ENCODE measurements around the gene SERPINB6. TPM values are rescaled to one million over a fixed set of nuclear protein-coding genes. Genes with fewer than 3 reads are reported as not detected.
A peak's percentile ranks its signal among the peaks of the same experiment; 100 is the strongest.
"Not testable (repeated sequence)": the region's sequence is repeated elsewhere in the genome, so short reads cannot be mapped to it uniquely, and the experiment has no call there.

SERPINB6 gene
- total and polyA plus RNA-seq, 2 of the 4 experiments (the other 2 are of a cell fraction), result 37.1 to 91.1 TPM

- H4K5ac ChIP-seq (ENCODE audit: low read depth, low read length); H3K18ac ChIP-seq (ENCODE audit: low read depth, low read length); BruUV-seq (replicated peaks); H3K4me3 ChIP-seq (ENCODE audit: insufficient read depth, low read depth, low read length); H3K23ac ChIP-seq (ENCODE audit: low read depth, low read length); H3K14ac ChIP-seq (replicated peaks; ENCODE audit: low read depth, low read length); H4K8ac ChIP-seq (ENCODE audit: low read depth in 2 of 2, low read length in 2 of 2); H3K4ac ChIP-seq (ENCODE audit: low read depth, low read length); H3K4me1 ChIP-seq (ENCODE audit: control insufficient read depth, insufficient read depth, low read length); H3K56ac ChIP-seq (ENCODE audit: extremely low read depth, insufficient read depth, low read length); H3K27me3 ChIP-seq (ENCODE audit: control insufficient read depth, insufficient read depth, low read length); H2BK5ac ChIP-seq (ENCODE audit: low read depth, low read length, poor library complexity, severe bottlenecking); H3K9me1 ChIP-seq (ENCODE audit: insufficient read depth, low read length); H3K27ac ChIP-seq (ENCODE audit: insufficient read depth, low read length); H3K9me3 ChIP-seq (ENCODE audit: control insufficient read depth, insufficient read depth, low read length); H2BK120ac ChIP-seq (ENCODE audit: low read depth, low read length); DNase-seq; H2AK5ac ChIP-seq (ENCODE audit: low read depth, low read length); H4K91ac ChIP-seq (ENCODE audit: insufficient read depth, low read depth, low read length); H4K20me1 ChIP-seq (ENCODE audit: insufficient read depth, low read length); H2BK15ac ChIP-seq (ENCODE audit: low read depth, low read length); H3K36me3 ChIP-seq (ENCODE audit: control insufficient read depth, insufficient read depth, low read length); dilution Hi-C loops (cut with HindIII; ENCODE audit: low sequenced_read_pairs, unreplicated experiment); H2BK20ac ChIP-seq (ENCODE audit: low read depth, low read length); CTCF ChIA-PET; POLR2A ChIA-PET (ENCODE audit: unreplicated experiment); H3K9ac ChIP-seq (ENCODE audit: low read depth, low read length): not testable (repeated sequence)
- WGBS, 2 experiments (ENCODE audit: extremely low coverage in 2 of 2, insufficient read length in 1 of 2), result 0% methylated on average over 1 of the region's 16 CpGs; no CpG with 5 or more reads in 1 of the 2 experiments
- in situ Hi-C loops (cut with MboI; ENCODE audit: low sequenced_read_pairs), result loop anchor here (10.0 kb wide), 2 partner anchors 56 to 256 kb away; partner anchors contain the start of gene PSMG4
- intact Hi-C loops (cut with micrococcal nuclease), result loop anchor here (5.0 kb wide), 1 partner anchor 734 kb away; no protein-coding TSS in a partner anchor
- Histone ChIP-seq H3K79me1 (ENCODE audit: low read depth in 1 of 2, low read length in 2 of 2) (peaks cover 0 to 16% of the 10 kb centered on the region in 2 experiments; a peak in 2 of 4 replicates), H3K4me2 (ENCODE audit: low read depth, low read length) (peak overlapping the region; percentile 89), H2AK9ac (replicated peaks; ENCODE audit: low read depth, low read length, poor library complexity) (peak overlapping the region; percentile 42), H2AFZ (replicated peaks; ENCODE audit: low read length, poor library complexity) (peak overlapping the region; percentile 100)
- peak; percentile 62 for ATAC-seq (ENCODE audit: low read depth)
- TF ChIP-seq, protein P1, sequence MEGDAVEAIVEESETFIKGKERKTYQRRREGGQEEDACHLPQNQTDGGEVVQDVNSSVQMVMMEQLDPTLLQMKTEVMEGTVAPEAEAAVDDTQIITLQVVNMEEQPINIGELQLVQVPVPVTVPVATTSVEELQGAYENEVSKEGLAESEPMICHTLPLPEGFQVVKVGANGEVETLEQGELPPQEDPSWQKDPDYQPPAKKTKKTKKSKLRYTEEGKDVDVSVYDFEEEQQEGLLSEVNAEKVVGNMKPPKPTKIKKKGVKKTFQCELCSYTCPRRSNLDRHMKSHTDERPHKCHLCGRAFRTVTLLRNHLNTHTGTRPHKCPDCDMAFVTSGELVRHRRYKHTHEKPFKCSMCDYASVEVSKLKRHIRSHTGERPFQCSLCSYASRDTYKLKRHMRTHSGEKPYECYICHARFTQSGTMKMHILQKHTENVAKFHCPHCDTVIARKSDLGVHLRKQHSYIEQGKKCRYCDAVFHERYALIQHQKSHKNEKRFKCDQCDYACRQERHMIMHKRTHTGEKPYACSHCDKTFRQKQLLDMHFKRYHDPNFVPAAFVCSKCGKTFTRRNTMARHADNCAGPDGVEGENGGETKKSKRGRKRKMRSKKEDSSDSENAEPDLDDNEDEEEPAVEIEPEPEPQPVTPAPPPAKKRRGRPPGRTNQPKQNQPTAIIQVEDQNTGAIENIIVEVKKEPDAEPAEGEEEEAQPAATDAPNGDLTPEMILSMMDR (conservative IDR thresholded peaks at IDR 0.05; ENCODE audit: low read depth, low read length), result peak; percentile 39; the same call in 1 of the 2 replicates
- TF ChIP-seq SMC3 (IDR thresholded peaks at IDR 0.05; ENCODE audit: low read depth, low read length) (peak; percentile 39), RAD21 (IDR thresholded peaks at IDR 0.05; ENCODE audit: low read length) (peak; percentile 51), CEBPB (IDR thresholded peaks at IDR 0.05; ENCODE audit: low read depth, low read length) (0 out of 2 replicates have a peak, but pooled peaks have one; percentile 1)
Measured at GRCh38 chr6:2998249-2998997, 27.1 kb upstream of the SERPINB6 start.
